Measurements from ENCODE around the gene MEA1. TPM values are rescaled to one million over a fixed set of nuclear protein-coding genes. Genes with fewer than 3 reads are reported as not detected.
"Not testable (repeated sequence)": the region's sequence is repeated elsewhere in the genome, so short reads cannot be mapped to it uniquely, and the experiment has no call there.

MEA1 gene
- total RNA-seq, 1 experiment from 2014 or later: 77.6 TPM

- Histone ChIP-seq H3K4me3 (no peak overlapping the region), H4K20me1 (ENCODE audit: insufficient read depth) (no peaks in the 10 kb centered on the region), H3K36me3 (ENCODE audit: low read depth) (peaks cover 3% of the 10 kb centered on the region; the same call in 1 of the 2 replicates), H3K4me1 (replicated peaks; ENCODE audit: insufficient read depth) (no peaks in the 10 kb centered on the region), H3K9me3 (ENCODE audit: insufficient read depth, low read depth) (no peaks in the 10 kb centered on the region), H3K9me2 (ENCODE audit: insufficient read depth) (no peaks in the 10 kb centered on the region), H3K4me2 (no peak overlapping the region), H2AFZ (no peak overlapping the region), H3F3A (ENCODE audit: insufficient read depth, low read depth) (no peaks in the 10 kb centered on the region; the same call in 1 of the 2 replicates), H3K79me2 (ENCODE audit: low read depth) (no peaks in the 10 kb centered on the region), H3K27ac (no peak overlapping the region), H3K27me3 (ENCODE audit: insufficient read depth, low read depth) (no peaks in the 10 kb centered on the region)
- ChIA-PET CTCF (no interaction called here), POLR2A (ENCODE audit: unreplicated experiment) (no interaction called here)
- no peak for DNase-seq
- TF ChIP-seq CTCF (conservative IDR thresholded peaks at IDR 0.05): no peak
- TF ChIP-seq EZH2 (IDR thresholded peaks at IDR 0.05; ENCODE audit: low read depth): no peak
- no TSS peak for BruUV-seq (replicated peaks)
- intact Hi-C loops (cut with micrococcal nuclease; ENCODE audit: unreplicated experiment): no loop called here
These were observed 31.7 kb upstream of the MEA1 start for GRCh38 chr6:43045371-43045930.

DNA sequence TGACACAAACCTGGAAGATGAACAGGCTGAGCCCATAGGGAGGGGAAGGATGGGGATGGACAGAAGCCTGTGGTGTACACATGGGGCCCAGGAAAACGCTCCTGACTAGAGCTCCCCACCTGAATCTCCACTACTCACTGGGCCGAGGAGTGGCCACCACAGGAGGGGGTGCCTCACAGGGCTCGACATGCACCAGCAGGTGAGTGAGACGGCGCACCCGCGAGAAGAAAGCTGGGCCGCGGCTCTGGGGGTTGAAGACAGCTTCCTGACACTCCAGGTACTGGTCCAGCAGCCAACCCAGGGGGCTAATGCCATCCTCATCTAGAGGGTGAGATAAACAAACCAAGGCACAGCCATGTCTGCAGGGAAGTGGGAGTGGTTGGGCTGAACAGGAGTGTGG is 29.6 kb upstream of the MEA1 start:
- Histone ChIP-seq H4K20me1 (ENCODE audit: insufficient read depth) (no peaks in the 10 kb centered on the region), H3K4me3 (no peak overlapping the region), H3K9me3 (ENCODE audit: insufficient read depth, low read depth) (no peaks in the 10 kb centered on the region), H2AFZ (no peak overlapping the region), H3K36me3 (ENCODE audit: low read depth) (no peaks in the 10 kb centered on the region), H3K27ac (no peak overlapping the region), H3F3A (ENCODE audit: insufficient read depth, low read depth) (no peaks in the 10 kb centered on the region; the same call in 1 of the 2 replicates), H3K27me3 (ENCODE audit: insufficient read depth, low read depth) (no peaks in the 10 kb centered on the region), H3K9me2 (ENCODE audit: insufficient read depth) (no peaks in the 10 kb centered on the region), H3K79me2 (ENCODE audit: low read depth) (no peaks in the 10 kb centered on the region), H3K4me1 (replicated peaks; ENCODE audit: insufficient read depth) (no peaks in the 10 kb centered on the region), H3K4me2 (no peak overlapping the region)
- no peak for TF ChIP-seq CTCF (conservative IDR thresholded peaks at IDR 0.05)
- no peak for TF ChIP-seq EZH2 (IDR thresholded peaks at IDR 0.05; ENCODE audit: low read depth)
- BruUV-seq (replicated peaks): no TSS peak
- no peak for DNase-seq
- ChIA-PET POLR2A (ENCODE audit: unreplicated experiment) (no interaction called here), CTCF (no interaction called here)
- intact Hi-C loops (cut with micrococcal nuclease; ENCODE audit: unreplicated experiment): no loop called here

- H4K20me1 ChIP-seq (ENCODE audit: insufficient read depth); intact Hi-C loops (cut with micrococcal nuclease; ENCODE audit: unreplicated experiment); DNase-seq; H2AFZ ChIP-seq; H3K9me2 ChIP-seq (ENCODE audit: insufficient read depth); H3K4me2 ChIP-seq; CTCF ChIA-PET; BruUV-seq (replicated peaks); H3K4me1 ChIP-seq (replicated peaks; ENCODE audit: insufficient read depth); H3K27ac ChIP-seq; H3F3A ChIP-seq (ENCODE audit: insufficient read depth, low read depth); H3K36me3 ChIP-seq (ENCODE audit: low read depth); POLR2A ChIA-PET (ENCODE audit: unreplicated experiment); H3K4me3 ChIP-seq; H3K79me2 ChIP-seq (ENCODE audit: low read depth); H3K27me3 ChIP-seq (ENCODE audit: insufficient read depth, low read depth); H3K9me3 ChIP-seq (ENCODE audit: insufficient read depth, low read depth): not testable (repeated sequence)
These were observed 27.7 kb upstream of the MEA1 start for GRCh38 chr6:43041475-43041874.

Measured in PC-9 (cell line).